Measurements from ENCODE around the gene RASSF5. TPM values are rescaled to one million over a fixed set of nuclear protein-coding genes. Genes with fewer than 3 reads are reported as not detected.

Gene RASSF5
- total and polyA plus RNA-seq, 2 experiments from 2014 or later = 0.48 to 4.4 TPM

DNA sequence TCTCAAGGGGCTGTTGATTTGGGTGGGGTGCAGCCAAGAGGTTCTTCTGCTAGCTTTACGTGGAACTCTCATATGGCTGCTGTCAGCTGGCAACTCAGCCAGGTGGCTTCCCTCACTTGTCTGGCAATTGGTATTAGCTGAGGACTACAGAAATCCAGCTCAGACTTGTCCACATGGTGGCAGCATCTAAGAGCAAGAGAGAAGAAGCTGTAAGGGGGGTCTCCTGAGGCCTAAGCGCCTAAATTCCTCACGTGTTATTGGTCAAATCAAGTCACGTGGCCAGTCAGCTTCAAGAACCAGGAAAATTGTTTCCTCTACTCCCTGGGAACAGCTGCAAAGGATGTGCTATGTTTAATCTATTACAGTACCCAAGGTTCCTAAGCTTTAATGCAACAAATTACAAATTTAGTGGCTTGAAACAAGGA is 123.8 kb downstream of the RASSF5 start (continued):
- no peak; the same call in 1 of the 2 replicates for TF ChIP-seq ZNF462 (CRISPR knock-in tag; IDR thresholded peaks at IDR 0.05)

GRCh38 chr1:206633708-206634121 is 126.4 kb downstream of the RASSF5 start:
- Histone ChIP-seq H2AFZ (peak overlapping the region; percentile 91), H3K9me2 (ENCODE audit: insufficient read depth) (no peaks in the 10 kb centered on the region), H3K79me2 (replicated peaks; ENCODE audit: insufficient read depth) (no peaks in the 10 kb centered on the region), H3K4me3 (no peak overlapping the region), H3K36me3 (ENCODE audit: insufficient read depth) (no peaks in the 10 kb centered on the region), H3K27ac (ENCODE audit: low read depth) (no peak overlapping the region), H3F3A (replicated peaks; ENCODE audit: low read depth) (peaks cover 10% of the 10 kb centered on the region), H3K4me2 (peak overlapping the region; percentile 99; the same call in 1 of the 2 replicates), H3K27me3 (ENCODE audit: insufficient read depth) (peaks cover 21% of the 10 kb centered on the region), H3K4me1 (ENCODE audit: insufficient read depth) (peaks cover 24% of the 10 kb centered on the region), H4K20me1 (replicated peaks; ENCODE audit: insufficient read depth) (no peaks in the 10 kb centered on the region)
- Mint-ChIP-seq H3K4me3 (no peak overlapping the region; the same call in 2 of the 3 replicates), H3K9me3 (no peaks in the 10 kb centered on the region; the same call in 2 of the 3 replicates), H3K4me1 (peaks cover 28% of the 10 kb centered on the region), H3K27ac (no peak overlapping the region), H3K36me3 (ENCODE audit: low read depth) (no peaks in the 10 kb centered on the region; the same call in 2 of the 3 replicates), H3K27me3 (ENCODE audit: insufficient read depth, low read depth, poor library complexity) (peaks cover 5% of the 10 kb centered on the region)
- DNase-seq (ENCODE audit: low spot score) (no peak), ATAC-seq (no peak)
- TF ChIP-seq CREB1 (CRISPR knock-in tag; IDR thresholded peaks at IDR 0.05; ENCODE audit: low read depth) (no peak), ZNF114 (CRISPR knock-in tag; IDR thresholded peaks at IDR 0.05) (no peak), POLR2AphosphoS5 (IDR thresholded peaks at IDR 0.05; ENCODE audit: low read depth) (no peak), ZNF331 (CRISPR knock-in tag; IDR thresholded peaks at IDR 0.05; ENCODE audit: low read depth) (no peak), STAT1 (IDR thresholded peaks at IDR 0.05; ENCODE audit: unreplicated experiment) (no peak)
